Mucosa of descending colon (tissue), 3 donors: ENCODE data around the gene MYH7. TPM values are rescaled to one million over a fixed set of nuclear protein-coding genes. Genes with fewer than 3 reads are reported as not detected.
"Not testable (repeated sequence)": the region's sequence is repeated elsewhere in the genome, so short reads cannot be mapped to it uniquely, and the experiment has no call there.

ENCODE experiments used
- ATAC-seq: fragments of 200-7000 bp; cut with Tn5 transposase; one replicate; pipeline ENCODE4 v1.9.1; 2020; ENCODE audit warnings: mild to moderate bottlenecking, moderate library complexity
- DNase-seq, 3 donors: peaks; one replicate each; pipeline ENCODE4 v3.0.0-alpha.2; 2020
- H3K36me3 ChIP-seq: fragments of 200-600 bp; one replicate; pipeline ENCODE4 v1.8.0; 2021; ENCODE audit warnings: low read depth, mild to moderate bottlenecking
- H3K4me1 ChIP-seq: fragments of 200-600 bp; one replicate; pipeline ENCODE4 v1.8.0; 2021; ENCODE audit warnings: low read depth, mild to moderate bottlenecking
- H3K4me3 ChIP-seq: fragments of 200-600 bp; one replicate; pipeline ENCODE4 v1.8.0; 2021; ENCODE audit warnings: mild to moderate bottlenecking
- H3K9me3 ChIP-seq: fragments of 200-600 bp; one replicate; pipeline ENCODE4 v1.8.0; 2021; ENCODE audit warnings: mild to moderate bottlenecking
- CTCF ChIP-seq: fragments of 200-600 bp; IDR thresholded peaks from one replicate; pipeline ENCODE4 v1.8.0; 2022; ENCODE audit warnings: antibody characterized with exemption, mild to moderate bottlenecking
- intact Hi-C, 2 donors: fragments of 100-400 bp; cut with DNase I in 1 of 2; cut with micrococcal nuclease in 1 of 2; formaldehyde crosslinking; loops; one replicate each; pipeline versions ENCODE4 v1.11.0 to v1.11.1; 2022; cut with DNase I, micrococcal nuclease
- total RNA-seq, 3 donors: library from RNA; stranded (reverse); fragmentation: NEBNext Ultra II Directional in 2 of 3; extraction: Animal tissue kit (Norgen Biotek cat#: 25700) in 2 of 3; gene quantifications; one replicate each; pipeline versions ENCODE4 v1.2.1 to v1.2.4, GENCODE V29; 2021 to 2023
- donor health status: DM: no; HTN: no; CAD: no; lungs with moderate emphysema.
- donor health status: DM: no; HTN: no; CAD: no.
- donor health status: DM: no; HTN: yes; CAD: no.

MYH7 gene
- total RNA-seq, 3 donors from 2014 or later = 0.13 to 6.2 (median 1.2) TPM

GRCh38 chr14:23423657-23424056 lies 11.8 kb downstream of the MYH7 start:
- Histone ChIP-seq H3K4me1 (no peaks in the 10 kb centered on the region), H3K9me3 (no peaks in the 10 kb centered on the region), H3K4me3 (no peak overlapping the region), H3K36me3 (no peaks in the 10 kb centered on the region)
- intact Hi-C loops = no loop called here
- no peak for TF ChIP-seq CTCF
- DNase-seq (no peak), ATAC-seq (no peak)

GRCh38 chr14:23421594-23421993 lies 13.9 kb downstream of the MYH7 start:
- no peaks in the 10 kb centered on the region for H3K4me1 ChIP-seq
- ATAC-seq (no peak), DNase-seq (no peak)
- H3K36me3 ChIP-seq = no peaks in the 10 kb centered on the region
- TF ChIP-seq CTCF = no peak
- no peaks in the 10 kb centered on the region for H3K9me3 ChIP-seq
- no peak overlapping the region for H3K4me3 ChIP-seq
- intact Hi-C loops = no loop called here

GRCh38 chr14:23419646-23420045 lies 15.8 kb downstream of the MYH7 start:
- H3K4me3 ChIP-seq, H3K4me1 ChIP-seq, DNase-seq, H3K9me3 ChIP-seq, ATAC-seq, H3K36me3 ChIP-seq, intact Hi-C loops: not testable (repeated sequence)

GRCh38 chr14:23418021-23418420 lies 17.4 kb downstream of the MYH7 start:
- H3K4me3 ChIP-seq = no peak overlapping the region
- no peak for ATAC-seq
- no peak for TF ChIP-seq CTCF
- no peaks in the 10 kb centered on the region for H3K9me3 ChIP-seq
- DNase-seq = no peak
- no peaks in the 10 kb centered on the region for H3K4me1 ChIP-seq
- no peaks in the 10 kb centered on the region for H3K36me3 ChIP-seq
- intact Hi-C loops = no loop called here

- H3K4me1 ChIP-seq, ATAC-seq, H3K36me3 ChIP-seq, H3K9me3 ChIP-seq, H3K4me3 ChIP-seq, intact Hi-C loops, DNase-seq: not testable (repeated sequence)
These were observed 18.2 kb downstream of the MYH7 start for GRCh38 chr14:23417269-23417668.

- ATAC-seq (no peak), DNase-seq (no peak)
- H3K4me1 ChIP-seq = no peaks in the 10 kb centered on the region
- no peaks in the 10 kb centered on the region for H3K36me3 ChIP-seq
- intact Hi-C loops = no loop called here
- no peaks in the 10 kb centered on the region for H3K9me3 ChIP-seq
- no peak overlapping the region for H3K4me3 ChIP-seq
- no peak for TF ChIP-seq CTCF
These were observed 18.7 kb downstream of the MYH7 start for GRCh38 chr14:23416801-23417200.
